ENCODE measurements around the gene MFSD1.
A peak's percentile ranks its signal among the peaks of the same experiment; 100 is the strongest.

The MFSD1 gene

GRCh38 chr3:158845765-158846350 lies 44.0 kb downstream of the MFSD1 start:
- H3K4me1 ChIP-seq (ENCODE audit: insufficient read depth, low read length, poor library complexity, severe bottlenecking) = no peaks in the 10 kb centered on the region
- H3K4me3 ChIP-seq (ENCODE audit: low read length, poor library complexity, severe bottlenecking) = no peak overlapping the region
- no peaks in the 10 kb centered on the region for H3K9me2 ChIP-seq (replicated peaks; ENCODE audit: low read depth, low read length)
- H3K27me3 ChIP-seq (ENCODE audit: insufficient read depth, low read length, poor library complexity, severe bottlenecking) = no peaks in the 10 kb centered on the region
- no peak overlapping the region for H3K4me2 ChIP-seq (ENCODE audit: low read depth, low read length, poor library complexity, severe bottlenecking)
- H3K79me2 ChIP-seq (ENCODE audit: insufficient read depth, low read length) = no peaks in the 10 kb centered on the region
- no peak overlapping the region for H2AFZ ChIP-seq (ENCODE audit: low read length)
- H3F3A ChIP-seq (ENCODE audit: low read depth) = no peaks in the 10 kb centered on the region
- H4K20me1 ChIP-seq (ENCODE audit: insufficient read depth, low read length, poor library complexity, severe bottlenecking) = no peaks in the 10 kb centered on the region
- H3K36me3 ChIP-seq (ENCODE audit: insufficient read depth, low read length) = no peaks in the 10 kb centered on the region
- no peak overlapping the region for H3K9ac ChIP-seq (ENCODE audit: low read depth, low read length, poor library complexity, severe bottlenecking)
- TF ChIP-seq EZH2phosphoT487 (IDR thresholded peaks at IDR 0.05; ENCODE audit: borderline replicate concordance) (no peak), CTCF (conservative IDR thresholded peaks at IDR 0.05; ENCODE audit: low read length) (peak; percentile 80)
- no peaks in the 10 kb centered on the region for H3K9me3 ChIP-seq (ENCODE audit: insufficient read depth, low read depth, low read length)

GRCh38 chr3:158846803-158847451 lies 45.1 kb downstream of the MFSD1 start:
- Histone ChIP-seq H3K9me3 (ENCODE audit: insufficient read depth, low read depth, low read length) (no peaks in the 10 kb centered on the region), H3K4me3 (ENCODE audit: low read length, poor library complexity, severe bottlenecking) (no peak overlapping the region), H4K20me1 (ENCODE audit: insufficient read depth, low read length, poor library complexity, severe bottlenecking) (no peaks in the 10 kb centered on the region), H3F3A (ENCODE audit: low read depth) (no peaks in the 10 kb centered on the region), H3K36me3 (ENCODE audit: insufficient read depth, low read length) (no peaks in the 10 kb centered on the region), H3K4me1 (ENCODE audit: insufficient read depth, low read length, poor library complexity, severe bottlenecking) (no peaks in the 10 kb centered on the region), H3K79me2 (ENCODE audit: insufficient read depth, low read length) (no peaks in the 10 kb centered on the region), H2AFZ (ENCODE audit: low read length) (no peak overlapping the region), H3K9ac (ENCODE audit: low read depth, low read length, poor library complexity, severe bottlenecking) (no peak overlapping the region), H3K27me3 (ENCODE audit: insufficient read depth, low read length, poor library complexity, severe bottlenecking) (no peaks in the 10 kb centered on the region), H3K4me2 (ENCODE audit: low read depth, low read length, poor library complexity, severe bottlenecking) (no peak overlapping the region), H3K9me2 (replicated peaks; ENCODE audit: low read depth, low read length) (no peaks in the 10 kb centered on the region)
- TF ChIP-seq CTCF (conservative IDR thresholded peaks at IDR 0.05; ENCODE audit: low read length) = no peak

- no peaks in the 10 kb centered on the region for H3K79me2 ChIP-seq (ENCODE audit: insufficient read depth, low read length)
- H4K20me1 ChIP-seq (ENCODE audit: insufficient read depth, low read length, poor library complexity, severe bottlenecking) = no peaks in the 10 kb centered on the region
- no peaks in the 10 kb centered on the region for H3F3A ChIP-seq (ENCODE audit: low read depth)
- no peaks in the 10 kb centered on the region for H3K9me2 ChIP-seq (replicated peaks; ENCODE audit: low read depth, low read length)
- no peak overlapping the region for H3K9ac ChIP-seq (ENCODE audit: low read depth, low read length, poor library complexity, severe bottlenecking)
- no peaks in the 10 kb centered on the region for H3K36me3 ChIP-seq (ENCODE audit: insufficient read depth, low read length)
- H3K9me3 ChIP-seq (ENCODE audit: insufficient read depth, low read depth, low read length) = no peaks in the 10 kb centered on the region
- no peak for TF ChIP-seq CTCF (conservative IDR thresholded peaks at IDR 0.05; ENCODE audit: low read length)
- no peak for TF ChIP-seq EZH2phosphoT487 (IDR thresholded peaks at IDR 0.05; ENCODE audit: borderline replicate concordance)
- H3K27me3 ChIP-seq (ENCODE audit: insufficient read depth, low read length, poor library complexity, severe bottlenecking) = no peaks in the 10 kb centered on the region
- H2AFZ ChIP-seq (ENCODE audit: low read length) = no peak overlapping the region
- no peaks in the 10 kb centered on the region for H3K4me1 ChIP-seq (ENCODE audit: insufficient read depth, low read length, poor library complexity, severe bottlenecking)
- H3K4me2 ChIP-seq (ENCODE audit: low read depth, low read length, poor library complexity, severe bottlenecking) = no peak overlapping the region
- H3K4me3 ChIP-seq (ENCODE audit: low read length, poor library complexity, severe bottlenecking) = no peak overlapping the region
These were observed 45.6 kb downstream of the MFSD1 start for GRCh38 chr3:158847452-158847821.

All from Loucy (cell line).